ENCODE measurements around the gene PRAMEF7.
"Not testable (repeated sequence)": the region's sequence is repeated elsewhere in the genome, so short reads cannot be mapped to it uniquely, and the experiment has no call there.

PRAMEF7 gene

DNA sequence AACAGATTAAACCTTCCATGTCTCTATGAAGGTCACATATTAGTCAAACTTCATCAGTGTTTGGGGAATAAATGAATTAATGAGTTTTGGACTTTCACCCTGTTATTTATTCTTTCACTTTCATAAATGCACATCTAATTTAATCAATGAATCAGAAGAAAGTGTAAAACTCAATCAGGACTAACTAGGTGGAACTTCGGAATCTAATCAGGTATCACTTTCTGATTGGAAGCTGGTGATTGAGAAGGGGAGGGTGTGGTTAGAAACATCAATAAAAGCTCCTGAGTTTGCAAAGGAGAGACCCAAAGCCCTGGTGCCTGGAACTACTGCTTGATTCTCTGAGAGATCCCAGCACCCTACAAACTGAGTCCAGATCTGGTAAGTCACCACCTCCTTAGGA, at the start of gene PRAMEF7:
Gene PRAMEF7, plus strand, starts transcription at position 301 of the 400 bp plus-strand sequence. CDS start 1,083 bp downstream, outside the sequence.
- DNase-seq: not testable (repeated sequence)

DNA sequence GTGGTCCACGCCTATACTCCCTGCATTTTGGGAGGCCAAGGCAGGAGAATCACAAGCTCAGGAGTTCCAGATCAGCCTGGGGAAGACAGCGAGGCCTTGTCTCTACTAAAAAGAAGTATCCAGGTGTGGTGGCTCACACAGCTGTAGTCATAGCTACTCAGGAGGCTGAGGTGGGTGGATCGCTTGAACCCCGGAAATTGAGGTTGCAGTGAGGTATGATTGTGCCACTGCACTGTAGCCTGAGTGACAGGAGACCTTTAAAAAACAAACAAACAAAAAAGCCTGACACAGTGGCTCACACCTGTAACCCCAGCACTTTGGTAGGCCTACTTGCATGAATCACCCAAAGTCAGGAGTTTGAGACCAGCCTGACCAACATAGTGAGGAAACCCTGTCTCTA, 38.0 kb upstream of the PRAMEF7 start:
- DNase-seq: not testable (repeated sequence)

DNA sequence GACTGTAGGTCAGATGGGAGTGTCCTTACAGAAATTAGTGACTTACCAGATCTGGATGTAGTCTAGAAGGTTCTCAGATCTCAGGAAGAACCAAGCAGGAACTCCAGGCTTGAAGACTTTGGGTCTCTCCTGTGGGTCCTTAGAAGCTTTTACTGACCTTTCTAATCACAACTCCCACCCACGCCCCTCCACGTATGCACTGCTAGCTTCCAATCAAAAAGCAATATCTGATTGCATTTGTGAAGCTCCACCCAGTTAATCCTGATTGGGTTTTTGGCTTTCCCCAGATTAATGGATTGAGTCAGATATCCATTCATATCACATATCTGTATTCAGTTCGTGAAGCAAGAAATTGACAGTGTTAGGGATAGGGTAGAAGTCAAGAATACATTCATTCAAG, 30.3 kb upstream of the PRAMEF7 start, which contains the start of gene PRAMEF4:
Gene PRAMEF4, minus strand, starts transcription at position 101 of the 400 bp plus-strand sequence. CDS start 2,807 bp downstream, outside the sequence.
- DNase-seq: not testable (repeated sequence)

DNA sequence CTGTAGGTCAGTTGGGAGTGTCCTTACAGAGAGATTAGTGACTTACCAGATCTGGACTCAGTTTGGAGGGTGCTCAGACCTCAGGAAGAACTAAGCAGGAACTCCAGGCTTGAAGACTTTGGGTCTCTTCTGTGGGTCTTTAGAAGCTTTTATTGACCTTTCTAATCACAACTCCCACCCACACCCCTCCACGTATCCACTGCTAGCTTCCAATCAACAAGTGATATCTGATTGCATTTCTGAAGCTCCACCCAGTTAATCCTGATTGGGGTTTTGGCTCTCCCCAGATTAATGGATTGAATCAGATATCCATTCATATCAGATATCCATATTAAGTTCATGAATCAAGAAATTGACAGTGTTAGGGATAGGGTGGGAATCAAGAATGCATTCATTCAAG, 18.2 kb upstream of the PRAMEF7 start, which contains the start of gene PRAMEF10:
Gene PRAMEF10, minus strand, starts transcription at position 101 of the 400 bp plus-strand sequence. CDS start 2,423 bp downstream, outside the sequence.
- not testable (repeated sequence) for DNase-seq

DNA sequence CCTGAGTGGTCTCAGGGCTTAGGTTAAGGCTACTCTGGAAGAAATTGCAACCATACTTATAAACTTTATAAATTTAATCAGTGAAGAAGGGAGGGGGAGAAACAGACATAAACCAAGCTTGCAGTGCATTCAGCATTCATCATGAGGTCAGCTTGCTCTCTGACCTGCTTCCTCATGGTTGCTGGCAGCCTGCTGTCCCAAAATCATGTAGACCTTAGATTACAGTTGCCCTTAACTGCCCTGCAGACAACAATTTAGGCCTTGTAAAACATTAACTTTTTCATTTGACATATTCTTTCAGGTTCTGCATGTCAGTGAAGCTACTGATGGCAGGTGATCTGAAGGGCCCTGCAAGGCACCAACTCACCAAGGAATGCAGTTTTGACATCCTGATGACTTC, 17.2 kb upstream of the PRAMEF7 start:
- DNase-seq: not testable (repeated sequence)

DNA sequence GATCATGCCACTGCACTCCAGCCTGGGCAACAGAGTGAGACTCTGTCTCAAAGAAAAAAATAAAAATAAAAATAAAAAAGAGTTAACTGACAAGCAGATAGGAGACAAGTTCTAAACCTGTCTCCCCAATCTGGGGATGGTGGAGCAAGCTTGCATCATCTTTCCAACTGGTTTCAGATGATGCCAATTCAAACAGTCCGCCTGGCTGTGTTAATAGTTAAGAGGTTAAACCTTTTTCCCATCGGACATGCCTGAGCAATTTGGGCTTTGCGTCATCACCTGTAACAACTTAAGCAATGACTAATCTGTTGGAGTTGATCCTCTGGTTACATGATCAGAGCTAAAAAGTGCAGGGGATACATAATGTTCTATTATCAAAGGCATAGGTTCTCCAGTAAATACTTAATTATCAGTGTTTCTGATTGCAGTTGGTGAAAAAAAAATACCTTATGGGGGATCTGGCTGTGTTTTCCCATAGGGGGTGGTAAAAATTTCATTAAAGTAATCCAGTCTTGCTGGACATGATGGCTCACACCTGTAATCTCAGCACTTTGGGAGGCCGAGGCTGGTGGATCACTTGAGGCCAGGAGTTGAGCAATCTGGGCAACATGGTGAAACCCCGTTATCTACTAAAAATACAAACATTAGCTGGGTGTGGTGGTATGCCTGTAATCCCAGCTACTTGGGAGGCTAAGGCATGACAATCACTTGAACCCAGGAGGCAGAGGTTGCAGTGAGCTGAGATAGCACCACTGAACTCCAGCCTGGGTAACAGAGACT, 12.4 kb upstream of the PRAMEF7 start:
- not testable (repeated sequence) for DNase-seq

DNA sequence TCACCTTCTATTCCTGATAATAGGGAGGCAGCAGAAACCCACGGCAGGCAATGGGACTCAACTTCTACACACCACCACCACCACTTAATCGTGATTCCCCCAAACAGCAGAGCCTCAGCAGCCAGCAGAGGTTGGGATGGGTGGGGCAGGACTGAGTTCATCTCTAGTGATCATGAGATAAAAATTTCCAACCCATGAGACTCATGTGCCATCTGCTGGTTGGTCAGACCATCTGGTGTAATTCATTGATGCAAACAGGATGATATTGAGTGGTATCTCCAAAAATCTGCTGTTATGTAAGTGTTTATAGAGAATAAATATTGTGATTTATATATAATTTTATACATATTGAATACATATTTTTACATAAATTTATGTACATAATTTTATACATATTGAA, 5.3 kb downstream of the PRAMEF7 start:
- not testable (repeated sequence) for DNase-seq

DNA sequence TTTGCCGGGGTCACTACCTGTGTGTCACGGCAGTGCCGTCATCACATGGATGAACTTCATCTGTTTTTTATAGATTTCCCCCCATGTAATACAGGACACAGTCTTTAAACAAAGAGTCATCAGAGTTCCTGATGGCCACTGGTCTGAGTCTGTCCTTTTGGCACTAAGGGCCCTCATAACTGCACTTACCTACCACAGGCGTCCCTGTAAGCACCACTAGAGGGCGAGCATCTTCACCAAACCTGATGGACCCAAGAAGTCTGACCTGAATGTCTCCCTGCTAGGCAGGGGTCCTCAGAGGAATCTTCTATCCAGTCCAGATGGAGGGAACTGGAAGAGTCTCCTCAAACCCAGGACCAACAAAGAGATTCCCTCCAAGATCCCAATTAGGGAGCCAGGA, 8.0 kb downstream of the PRAMEF7 start:
- DNase-seq: not testable (repeated sequence)

DNA sequence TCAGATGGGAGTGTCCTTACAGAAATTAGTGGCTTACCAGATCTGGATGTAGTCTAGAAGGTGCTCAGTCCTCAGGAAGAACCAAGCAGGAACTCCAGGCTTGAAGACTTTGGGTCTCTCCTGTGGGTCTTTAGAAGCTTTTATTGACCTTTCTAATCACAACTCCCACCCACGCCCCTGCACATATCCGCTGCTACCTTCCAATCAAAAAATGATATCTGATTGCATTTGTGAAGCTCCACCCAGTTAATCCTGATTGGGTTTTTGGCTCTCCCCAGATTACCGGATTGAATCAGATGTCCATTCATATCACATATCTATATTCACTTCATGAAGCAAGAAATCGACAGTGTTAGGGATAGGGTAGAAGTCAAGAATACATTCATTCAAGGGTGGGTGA, 31.1 kb downstream of the PRAMEF7 start, which contains the start of gene PRAMEF6:
Gene PRAMEF6, minus strand, starts transcription at position 101 of the 400 bp plus-strand sequence. CDS start 5,062 bp downstream, outside the sequence.
- not testable (repeated sequence) for DNase-seq
